Activated naive CD4-positive, alpha-beta T cell treated with anti-CD3 and anti-CD28 coated beads, Interleukin-2, amount 10 ng/mL, durations not matched to agents 5 hours and 36 hours (primary cell): ENCODE measurements around the gene NPIPB5. TPM values are rescaled to one million over a fixed set of nuclear protein-coding genes. Genes with fewer than 3 reads are reported as not detected.

Experiments used
- total RNA-seq, 2 experiments: library from RNA; stranded (reverse); gene quantifications; one replicate each; pipeline ENCODE4 v1.2.3, GENCODE V29; 2021

Gene NPIPB5
- total RNA-seq, result 100 to 1,000 TPM; 179 to 214 TPM

DNA sequence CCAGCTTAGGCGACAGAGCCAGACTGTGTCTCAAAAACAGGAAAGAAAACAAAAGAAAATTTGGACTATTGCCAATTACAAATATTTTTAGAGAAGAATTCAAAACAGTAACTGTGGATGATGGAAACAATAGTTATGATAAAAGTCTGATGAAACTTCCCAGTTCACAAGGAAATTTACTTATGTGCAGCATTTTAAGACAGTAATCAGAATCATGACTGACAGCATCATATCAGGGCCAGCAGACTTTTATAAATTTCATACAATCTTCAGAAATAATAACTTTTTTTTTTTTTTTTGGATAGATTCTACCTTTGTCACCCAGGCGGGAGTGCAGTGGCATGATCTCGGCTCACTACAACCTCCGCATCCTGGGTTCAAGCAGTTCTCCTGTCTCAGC lies at the start of gene NPIPB5:
Gene NPIPB5 (plus strand): TSS at position 301 of the 400 bp plus-strand sequence. CDS start 2,911 bp downstream, outside the sequence.

Other genes starting within 250 kb of the NPIPB5 start
- gene POLR3E, start 213.5 kb upstream of the NPIPB5 start, total RNA-seq, result 10 to 100 TPM; 57.8 to 61.6 TPM
- gene CDR2, start 136.3 kb upstream of the NPIPB5 start, total RNA-seq, result 10 to 100 TPM; 44.9 to 47.9 TPM